ENCODE data around the gene ARID1B. TPM values are rescaled to one million over a fixed set of nuclear protein-coding genes. Genes with fewer than 3 reads are reported as not detected.

Gene ARID1B
- total and polyA plus RNA-seq, 9 of the 15 experiments (the other 6 are each of a cell fraction or from before 2014, with no cell fraction given): 12.5 to 50.5 (median 25.8) TPM

DNA sequence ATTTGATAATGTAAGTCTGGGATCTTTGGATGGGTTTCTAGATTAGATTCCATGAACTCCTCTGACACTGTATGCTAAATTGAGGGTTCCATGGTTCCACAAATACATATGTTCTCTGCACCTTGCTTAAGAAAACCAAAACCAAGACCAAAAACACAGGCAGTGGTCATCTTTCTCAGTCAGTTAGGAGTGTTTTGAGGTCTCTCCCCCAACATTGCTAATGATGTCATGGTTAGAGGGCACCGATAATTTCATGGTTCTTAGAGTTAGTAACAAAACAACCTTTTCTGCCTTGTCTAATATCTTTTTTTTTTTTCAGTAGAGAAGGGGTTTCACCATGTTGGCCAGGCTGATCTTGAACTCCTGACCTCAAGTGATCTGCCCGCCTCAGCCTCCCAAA, 44.5 kb downstream of the ARID1B start (continued):
- TF ChIP-seq, protein P1, sequence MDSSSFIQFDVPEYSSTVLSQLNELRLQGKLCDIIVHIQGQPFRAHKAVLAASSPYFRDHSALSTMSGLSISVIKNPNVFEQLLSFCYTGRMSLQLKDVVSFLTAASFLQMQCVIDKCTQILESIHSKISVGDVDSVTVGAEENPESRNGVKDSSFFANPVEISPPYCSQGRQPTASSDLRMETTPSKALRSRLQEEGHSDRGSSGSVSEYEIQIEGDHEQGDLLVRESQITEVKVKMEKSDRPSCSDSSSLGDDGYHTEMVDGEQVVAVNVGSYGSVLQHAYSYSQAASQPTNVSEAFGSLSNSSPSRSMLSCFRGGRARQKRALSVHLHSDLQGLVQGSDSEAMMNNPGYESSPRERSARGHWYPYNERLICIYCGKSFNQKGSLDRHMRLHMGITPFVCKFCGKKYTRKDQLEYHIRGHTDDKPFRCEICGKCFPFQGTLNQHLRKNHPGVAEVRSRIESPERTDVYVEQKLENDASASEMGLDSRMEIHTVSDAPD (CRISPR knock-in tag; IDR thresholded peaks at IDR 0.05): no peak
- TF ChIP-seq PRDM10 (IDR thresholded peaks at IDR 0.05; ENCODE audit: partially characterized antibody): no peak

DNA sequence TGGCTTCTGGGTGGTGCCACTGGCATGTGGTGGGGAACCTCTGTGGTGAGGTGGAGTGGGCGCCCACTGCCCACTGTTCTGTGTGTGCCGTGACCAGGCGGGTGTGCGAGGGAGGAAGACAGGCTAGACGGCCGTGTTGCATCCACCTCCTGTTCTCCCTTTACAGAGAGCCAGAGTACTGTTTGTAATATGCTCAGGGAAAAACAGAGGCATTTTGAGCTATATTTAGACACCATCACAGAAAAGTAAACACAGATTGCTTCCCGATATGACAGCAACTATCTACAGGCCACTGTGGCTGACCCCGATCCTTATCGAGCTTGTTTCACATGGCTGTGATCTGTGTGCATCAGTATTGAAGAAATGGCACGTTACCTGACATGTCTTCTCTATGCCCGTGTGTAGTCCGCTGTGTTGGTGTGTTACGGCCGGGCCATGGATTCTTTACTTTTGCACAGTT, 45.6 kb downstream of the ARID1B start:
- intact Hi-C loops (cut with micrococcal nuclease): no loop called here
- 66% methylated on average over 14 of the region's 14 CpGs for WGBS (ENCODE audit: insufficient coverage, low coverage, missing lambda C conversion rate)
- TF ChIP-seq MEF2D (tag; conservative IDR thresholded peaks at IDR 0.05; ENCODE audit: low read depth) (peak; percentile 94), FOXA3 (CRISPR knock-in tag; conservative IDR thresholded peaks at IDR 0.05 in 1 of 2, IDR thresholded peaks at IDR 0.05 in 1 of 2) (peak in 1 of 2 experiments; percentile 73; a peak in 2 of 4 replicates), ZNF316 (IDR thresholded peaks at IDR 0.05) (no peak), ARID1B (IDR thresholded peaks at IDR 0.05) (0 out of 2 replicates have a peak, but pooled peaks have one; percentile 23)
- Histone ChIP-seq H2AFZ (ENCODE audit: low read depth, low read length) (no peak overlapping the region), H3K27ac (ENCODE audit: extremely low read depth, low read depth, low read length) (no peak overlapping the region), H3K36me3 (ENCODE audit: control insufficient read depth, insufficient read depth, low read length) (no peaks in the 10 kb centered on the region), H3K4me1 (replicated peaks in 1 of 2; ENCODE audit: control insufficient read depth in 2 of 2, insufficient read depth in 2 of 2, low read length in 2 of 2) (peaks cover 9 to 14% of the 10 kb centered on the region in 2 experiments), H4K20me1 (replicated peaks; ENCODE audit: control insufficient read depth, insufficient read depth, low read length) (peaks cover 45% of the 10 kb centered on the region), H3K9me1 (ENCODE audit: control insufficient read depth, insufficient read depth, low read length) (no peaks in the 10 kb centered on the region), H3K4me2 (ENCODE audit: insufficient read depth, low read length) (no peak overlapping the region), H3K79me2 (ENCODE audit: control insufficient read depth, insufficient read depth, low read length) (peaks cover 90% of the 10 kb centered on the region), H3K4me3 (no peak overlapping the region), H3K9ac (ENCODE audit: insufficient read depth in 1 of 2, low read depth in 2 of 2, low read length in 2 of 2) (no peak overlapping the region), H3K27me3 (ENCODE audit: control insufficient read depth in 2 of 2, insufficient read depth in 2 of 2, low read length in 2 of 2) (no peaks in the 10 kb centered on the region), H3K9me3 (replicated peaks; ENCODE audit: control insufficient read depth, insufficient read depth, low read depth, low read length) (no peaks in the 10 kb centered on the region)
- FAIRE-seq (no peak), ATAC-seq (peak; percentile 8; the same call in 2 of the 3 replicates), DNase-seq (ENCODE audit: extremely low read depth in 1 of 4, low spot score in 3 of 4) (no peak)
- POLR2A ChIA-PET: interaction anchor here (0.9 to 1.7 kb wide), 3 partner anchors 9 to 18 kb away, joined by 3 to 4 read pairs (median 4); no protein-coding TSS in a partner anchor
- no TSS peak for BruUV-seq (replicated peaks)
- CTCF ChIA-PET (ENCODE audit: low intra/inter-chr PET ratio): no interaction called here
- in situ Hi-C loops (cut with MboI): no loop called here
